Brain microvascular endothelial cell (primary cell): ENCODE measurements around the gene FCRL1.

Source experiments
- DNase-seq: peaks from one replicate; pipeline ENCODE4 v3.0.0-alpha.2; 2020
- H3K27ac ChIP-seq: fragments of 250-450 bp; sonication (Bioruptor Pico); 2 replicates; pipeline ENCODE4 v1.5.1; 2020; ENCODE audit warnings: mild to moderate bottlenecking, moderate library complexity
- H3K27me3 ChIP-seq: fragments of 250-450 bp; sonication (Bioruptor Pico); replicated peaks from 2 replicates; pipeline ENCODE4 v1.5.1; 2020; ENCODE audit warnings: mild to moderate bottlenecking
- H3K36me3 ChIP-seq: fragments of 250-450 bp; sonication (Bioruptor Pico); replicated peaks from 2 replicates; pipeline ENCODE4 v1.5.1; 2020; ENCODE audit warnings: mild to moderate bottlenecking
- H3K4me3 ChIP-seq: 2 replicates; pipeline ENCODE4 v1.5.1; 2011; ENCODE audit warnings: low read depth, mild to moderate bottlenecking, control low read depth, low read length, moderate library complexity
- in situ Hi-C: cut with HindIII; loops from 2 replicates; pipeline ENCODE4 v1.10.0; 2017; ENCODE audit warnings: low sequenced_read_pairs, low pct_ligation_motif_present
- TF ChIP-seq, protein P1 (sequence below): IDR thresholded peaks from 2 replicates; pipeline ENCODE4 v1.5.1; 2011; ENCODE audit warnings: low read depth, mild to moderate bottlenecking, moderate library complexity, low read length, control low read depth, inconsistent platforms; ENCODE audit errors: missing control alignments

FCRL1 gene

GRCh38 chr1:157785248-157785647, 34.7 kb downstream of the FCRL1 start:
- TF ChIP-seq, protein P1, sequence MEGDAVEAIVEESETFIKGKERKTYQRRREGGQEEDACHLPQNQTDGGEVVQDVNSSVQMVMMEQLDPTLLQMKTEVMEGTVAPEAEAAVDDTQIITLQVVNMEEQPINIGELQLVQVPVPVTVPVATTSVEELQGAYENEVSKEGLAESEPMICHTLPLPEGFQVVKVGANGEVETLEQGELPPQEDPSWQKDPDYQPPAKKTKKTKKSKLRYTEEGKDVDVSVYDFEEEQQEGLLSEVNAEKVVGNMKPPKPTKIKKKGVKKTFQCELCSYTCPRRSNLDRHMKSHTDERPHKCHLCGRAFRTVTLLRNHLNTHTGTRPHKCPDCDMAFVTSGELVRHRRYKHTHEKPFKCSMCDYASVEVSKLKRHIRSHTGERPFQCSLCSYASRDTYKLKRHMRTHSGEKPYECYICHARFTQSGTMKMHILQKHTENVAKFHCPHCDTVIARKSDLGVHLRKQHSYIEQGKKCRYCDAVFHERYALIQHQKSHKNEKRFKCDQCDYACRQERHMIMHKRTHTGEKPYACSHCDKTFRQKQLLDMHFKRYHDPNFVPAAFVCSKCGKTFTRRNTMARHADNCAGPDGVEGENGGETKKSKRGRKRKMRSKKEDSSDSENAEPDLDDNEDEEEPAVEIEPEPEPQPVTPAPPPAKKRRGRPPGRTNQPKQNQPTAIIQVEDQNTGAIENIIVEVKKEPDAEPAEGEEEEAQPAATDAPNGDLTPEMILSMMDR = no peak
- H3K27me3 ChIP-seq = no peaks in the 10 kb centered on the region
- H3K36me3 ChIP-seq = no peaks in the 10 kb centered on the region
- H3K27ac ChIP-seq = no peak overlapping the region
- no peak overlapping the region for H3K4me3 ChIP-seq
- DNase-seq = no peak
- in situ Hi-C loops = no loop called here

GRCh38 chr1:157784801-157785200, 35.1 kb downstream of the FCRL1 start:
- in situ Hi-C loops = no loop called here
- H3K36me3 ChIP-seq = no peaks in the 10 kb centered on the region
- H3K4me3 ChIP-seq = no peak overlapping the region
- H3K27ac ChIP-seq = no peak overlapping the region
- TF ChIP-seq, protein P1 = no peak
- H3K27me3 ChIP-seq = no peaks in the 10 kb centered on the region
- DNase-seq = no peak

DNA sequence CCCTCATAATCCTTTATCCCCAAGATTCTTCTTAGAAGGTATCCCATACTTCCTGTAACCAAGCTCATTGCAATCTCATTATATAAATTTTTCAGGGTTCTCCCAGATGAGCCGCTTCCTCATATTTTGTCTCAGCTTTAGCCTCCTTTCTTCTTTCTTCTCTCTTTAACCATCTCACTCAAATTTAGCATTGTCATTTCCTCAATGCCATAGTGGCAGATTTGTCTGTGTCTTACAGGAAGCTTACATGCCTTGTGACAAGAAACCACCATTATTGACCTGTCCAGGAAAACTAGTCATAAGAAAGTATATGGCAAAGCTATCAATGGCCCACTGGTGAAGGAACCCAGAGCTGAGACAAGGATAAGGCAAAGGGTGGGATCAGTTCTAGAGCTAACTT, 37.0 kb downstream of the FCRL1 start:
- no peaks in the 10 kb centered on the region for H3K36me3 ChIP-seq
- TF ChIP-seq, protein P1 = no peak
- in situ Hi-C loops = no loop called here
- no peak for DNase-seq
- H3K4me3 ChIP-seq = no peak overlapping the region
- H3K27me3 ChIP-seq = no peaks in the 10 kb centered on the region
- H3K27ac ChIP-seq = no peak overlapping the region

GRCh38 chr1:157781048-157781447, 38.9 kb downstream of the FCRL1 start:
- in situ Hi-C loops = no loop called here
- Histone ChIP-seq H3K27me3 (no peaks in the 10 kb centered on the region), H3K27ac (no peak overlapping the region), H3K4me3 (no peak overlapping the region), H3K36me3 (no peaks in the 10 kb centered on the region)
- no peak for DNase-seq
- TF ChIP-seq, protein P1 = no peak

DNA sequence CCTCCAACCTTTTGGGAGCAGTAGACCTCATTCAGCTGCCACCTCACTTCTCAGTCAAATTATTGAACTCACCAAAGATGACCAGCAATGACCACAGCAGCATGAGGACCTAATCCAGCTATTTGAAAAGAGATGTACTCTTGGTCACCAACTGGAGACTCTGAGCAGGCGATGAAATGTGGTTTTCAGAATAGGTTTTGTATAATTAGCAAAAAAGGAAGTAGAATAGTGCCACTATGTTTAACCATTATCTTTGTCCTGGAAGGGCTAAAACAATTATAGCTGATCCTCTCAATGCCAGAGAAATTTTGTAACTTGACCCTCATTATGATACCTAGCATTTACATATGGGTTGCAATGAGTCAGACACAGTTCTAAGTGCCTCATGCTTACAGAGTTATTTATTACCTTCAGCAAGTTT, 42.9 kb downstream of the FCRL1 start, which contains the start of gene FCRL2:
TSS of gene FCRL2 (minus strand) at position 162 of the 421 bp plus-strand sequence. CDS start at position 103, 59 bp downstream.
- in situ Hi-C loops = no loop called here
- no peak within 1 kb of the TSS for H3K4me3 ChIP-seq
- H3K27ac ChIP-seq = no peak within 1 kb of the TSS
- no peaks in the 10 kb centered on the region for H3K27me3 ChIP-seq
- no peak for DNase-seq
- TF ChIP-seq, protein P1 = no peak
- H3K36me3 ChIP-seq = no peaks in the 10 kb centered on the region
